Germinal center (tissue), 1 donor: Measurements from ENCODE around the gene FLG.
"Not testable (repeated sequence)": the region's sequence is repeated elsewhere in the genome, so short reads cannot be mapped to it uniquely, and the experiment has no call there.

ENCODE experiments used
- DNase-seq: peaks from one replicate; pipeline ENCODE4 v3.0.0; 2012; ENCODE audit warnings: mixed read lengths, low spot score

FLG gene

DNA sequence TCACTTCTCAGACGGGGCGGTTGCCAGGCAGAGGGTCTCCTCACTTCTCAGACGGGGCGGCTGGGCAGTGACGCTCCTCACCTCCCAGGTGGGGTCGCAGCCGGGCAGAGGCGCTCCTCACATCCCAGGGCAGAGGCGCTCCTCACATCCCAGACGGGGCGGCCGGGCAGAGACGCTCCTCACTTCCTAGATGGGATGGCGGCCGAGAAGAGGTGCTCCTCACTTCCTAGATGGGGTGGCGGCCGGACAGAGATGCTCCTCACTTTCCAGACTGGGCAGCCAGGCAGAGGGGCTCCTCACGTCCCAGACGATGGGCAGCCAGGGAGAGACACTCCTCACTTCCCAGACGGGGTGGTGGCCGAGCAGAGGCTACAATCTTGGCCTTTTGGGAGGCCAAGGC, 68.6 kb downstream of the FLG start:
- not testable (repeated sequence) for DNase-seq
